Activated naive CD8-positive, alpha-beta T cell treated with anti-CD3 and anti-CD28 coated beads for 36 hours (primary cell): ENCODE data around the gene KLHDC8B. TPM values are rescaled to one million over a fixed set of nuclear protein-coding genes. Genes with fewer than 3 reads are reported as not detected.

ENCODE experiments used
- total RNA-seq, 2 experiments: library from RNA; stranded (reverse); gene quantifications; one replicate each; pipeline ENCODE4 v1.2.3, GENCODE V29; 2021

The KLHDC8B gene
- total RNA-seq, 2 experiments from 2014 or later = 3.4 TPM

Other genes with a start within 250 kb of the KLHDC8B start
- 10 to 100 TPM; 20.7 TPM for gene P4HTM, start 181.4 kb upstream of the KLHDC8B start, total RNA-seq
- 100 to 1,000 TPM; 135 to 140 TPM for gene WDR6, start 164.2 kb upstream of the KLHDC8B start, total RNA-seq
- 10 to 100 TPM; 22.3 to 24.7 TPM for gene DALRD3, start 153.0 kb upstream of the KLHDC8B start, total RNA-seq
- 10 to 100 TPM; 82.0 to 82.5 TPM for gene NDUFAF3, start 149.5 kb upstream of the KLHDC8B start, total RNA-seq
- gene IMPDH2, start 142.2 kb upstream of the KLHDC8B start, total RNA-seq = 100 to 1,000 TPM; 532 to 549 TPM
- 100 to 1,000 TPM; 126 to 127 TPM for gene QRICH1, start 77.5 kb upstream of the KLHDC8B start, total RNA-seq
- 100 to 1,000 TPM; 252 to 272 TPM for gene QARS1, start 66.8 kb upstream of the KLHDC8B start, total RNA-seq
- gene USP19, start 50.8 kb upstream of the KLHDC8B start, total RNA-seq = 10 to 100 TPM; 50.8 to 55.5 TPM
- not detected for gene LAMB2, start 38.5 kb upstream of the KLHDC8B start, total RNA-seq
- 10 to 100 TPM; 30.0 to 30.9 TPM for gene CCDC71, start 5.3 kb upstream of the KLHDC8B start, total RNA-seq
- gene C3orf62, start 105.6 kb downstream of the KLHDC8B start, total RNA-seq = 1 to 10 TPM; 4.0 to 4.2 TPM
- 10 to 100 TPM; 63.3 to 64.0 TPM for gene USP4, start 168.5 kb downstream of the KLHDC8B start, total RNA-seq
- gene GPX1, start 186.8 kb downstream of the KLHDC8B start, total RNA-seq = 100 to 1,000 TPM; 237 to 242 TPM
- 100 to 1,000 TPM; 414 to 420 TPM for gene RHOA, start 240.4 kb downstream of the KLHDC8B start, total RNA-seq
- gene TCTA, start 240.8 kb downstream of the KLHDC8B start, total RNA-seq = 10 to 100 TPM; 10.2 to 10.5 TPM